ENCODE measurements around the gene FOXL2NB.

FOXL2NB gene

DNA sequence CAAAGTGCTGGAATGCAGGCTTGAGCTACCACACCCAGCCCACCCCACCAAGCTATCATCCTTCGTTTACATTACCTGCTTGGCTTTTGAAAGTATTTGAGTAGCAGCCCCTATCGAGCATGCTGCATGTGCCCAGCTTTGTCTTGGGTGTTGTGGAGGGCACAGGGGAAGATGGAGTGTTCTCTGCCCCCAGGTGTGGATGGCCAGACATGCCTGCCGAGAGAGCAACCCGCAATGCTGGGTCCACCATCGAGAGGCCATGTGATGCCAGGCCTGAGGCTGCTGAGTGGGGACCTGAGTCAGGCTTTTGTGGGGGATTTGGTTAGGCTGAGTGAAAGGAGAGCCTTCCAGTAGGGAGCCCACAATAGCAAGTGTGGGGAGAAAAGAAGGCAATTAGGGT lies 25.9 kb downstream of the FOXL2NB start:
- H3K27me3 ChIP-seq (ENCODE audit: insufficient read depth, low read length) = peaks cover 30% of the 10 kb centered on the region; the same call in 1 of the 2 replicates
- no peak overlapping the region for H3K27ac ChIP-seq (ENCODE audit: low read depth, low read length)
- no peaks in the 10 kb centered on the region for H3K36me3 ChIP-seq (ENCODE audit: insufficient read depth, low read length)
- H2AFZ ChIP-seq (ENCODE audit: low read length, unreplicated experiment) = no peak overlapping the region
- no peaks in the 10 kb centered on the region for H3K79me2 ChIP-seq (ENCODE audit: control insufficient read depth, insufficient read depth, low read length, unreplicated experiment)
- H3K4me3 ChIP-seq (ENCODE audit: low read depth, low read length) = no peak overlapping the region
- H3K4me1 ChIP-seq (ENCODE audit: control insufficient read depth, insufficient read depth, low read length, unreplicated experiment) = peaks cover 8% of the 10 kb centered on the region

- H3K4me1 ChIP-seq (ENCODE audit: control insufficient read depth, insufficient read depth, low read length, unreplicated experiment) = peaks cover 8% of the 10 kb centered on the region
- H3K79me2 ChIP-seq (ENCODE audit: control insufficient read depth, insufficient read depth, low read length, unreplicated experiment) = no peaks in the 10 kb centered on the region
- no peaks in the 10 kb centered on the region for H3K36me3 ChIP-seq (ENCODE audit: insufficient read depth, low read length)
- H3K27ac ChIP-seq (ENCODE audit: low read depth, low read length) = no peak overlapping the region
- H2AFZ ChIP-seq (ENCODE audit: low read length, unreplicated experiment) = no peak overlapping the region
- H3K27me3 ChIP-seq (ENCODE audit: insufficient read depth, low read length) = peaks cover 20% of the 10 kb centered on the region; the same call in 1 of the 2 replicates
- H3K4me3 ChIP-seq (ENCODE audit: low read depth, low read length) = no peak overlapping the region
Measured at GRCh38 chr3:138974462-138974861, 27.4 kb downstream of the FOXL2NB start.

GRCh38 chr3:138975351-138975750 lies 28.3 kb downstream of the FOXL2NB start:
- Histone ChIP-seq H3K4me1 (ENCODE audit: control insufficient read depth, insufficient read depth, low read length, unreplicated experiment) (peaks cover 8% of the 10 kb centered on the region), H3K27me3 (ENCODE audit: insufficient read depth, low read length) (peaks cover 15% of the 10 kb centered on the region; the same call in 1 of the 2 replicates), H3K79me2 (ENCODE audit: control insufficient read depth, insufficient read depth, low read length, unreplicated experiment) (no peaks in the 10 kb centered on the region)

GRCh38 chr3:138976047-138976446 lies 29.0 kb downstream of the FOXL2NB start:
- Histone ChIP-seq H3K27me3 (ENCODE audit: insufficient read depth, low read length) (peaks cover 10% of the 10 kb centered on the region; the same call in 1 of the 2 replicates), H2AFZ (ENCODE audit: low read length, unreplicated experiment) (no peak overlapping the region), H3K79me2 (ENCODE audit: control insufficient read depth, insufficient read depth, low read length, unreplicated experiment) (no peaks in the 10 kb centered on the region), H3K27ac (ENCODE audit: low read depth, low read length) (no peak overlapping the region), H3K4me1 (ENCODE audit: control insufficient read depth, insufficient read depth, low read length, unreplicated experiment) (peaks cover 8% of the 10 kb centered on the region), H3K36me3 (ENCODE audit: insufficient read depth, low read length) (no peaks in the 10 kb centered on the region), H3K4me3 (ENCODE audit: low read depth, low read length) (no peak overlapping the region)

More at GRCh38 chr3:138975351-138975750, 28.3 kb downstream of the FOXL2NB start:
- Histone ChIP-seq H3K27ac (ENCODE audit: low read depth, low read length) (no peak overlapping the region), H2AFZ (ENCODE audit: low read length, unreplicated experiment) (no peak overlapping the region), H3K36me3 (ENCODE audit: insufficient read depth, low read length) (no peaks in the 10 kb centered on the region), H3K4me3 (ENCODE audit: low read depth, low read length) (no peak overlapping the region)

DNA sequence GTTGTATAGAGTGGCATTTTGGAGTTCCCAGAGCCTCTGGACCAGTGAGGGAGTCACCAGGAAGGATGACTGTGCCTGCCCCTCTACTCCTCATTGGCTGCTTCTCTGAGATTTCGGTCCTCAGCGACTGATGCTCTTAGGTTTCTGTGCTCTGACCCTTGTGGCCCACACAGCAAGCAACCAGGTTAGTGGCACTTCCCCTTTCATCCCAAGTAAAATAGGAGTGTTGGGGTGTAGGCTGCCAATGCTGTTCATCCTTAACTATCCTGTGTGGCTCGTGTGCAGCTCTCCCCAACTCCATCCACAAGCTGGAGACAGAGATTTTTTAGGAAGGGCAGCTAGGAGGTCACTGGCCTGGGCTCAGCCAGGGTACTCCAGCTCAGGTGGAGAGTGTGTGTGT lies 37.8 kb downstream of the FOXL2NB start:
- Histone ChIP-seq H3K4me1 (ENCODE audit: control insufficient read depth, insufficient read depth, low read length, unreplicated experiment) (no peaks in the 10 kb centered on the region), H3K79me2 (ENCODE audit: control insufficient read depth, insufficient read depth, low read length, unreplicated experiment) (no peaks in the 10 kb centered on the region), H2AFZ (ENCODE audit: low read length, unreplicated experiment) (no peak overlapping the region), H3K27ac (ENCODE audit: low read depth, low read length) (no peak overlapping the region), H3K36me3 (ENCODE audit: insufficient read depth, low read length) (no peaks in the 10 kb centered on the region), H3K27me3 (ENCODE audit: insufficient read depth, low read length) (peaks cover 48% of the 10 kb centered on the region), H3K4me3 (ENCODE audit: low read depth, low read length) (no peak overlapping the region)

GRCh38 chr3:138985932-138986331 lies 38.9 kb downstream of the FOXL2NB start:
- peaks cover 52% of the 10 kb centered on the region for H3K27me3 ChIP-seq (ENCODE audit: insufficient read depth, low read length)
- H3K4me3 ChIP-seq (ENCODE audit: low read depth, low read length) = no peak overlapping the region
- no peaks in the 10 kb centered on the region for H3K36me3 ChIP-seq (ENCODE audit: insufficient read depth, low read length)
- no peaks in the 10 kb centered on the region for H3K4me1 ChIP-seq (ENCODE audit: control insufficient read depth, insufficient read depth, low read length, unreplicated experiment)
- no peak overlapping the region for H3K27ac ChIP-seq (ENCODE audit: low read depth, low read length)
- no peak overlapping the region for H2AFZ ChIP-seq (ENCODE audit: low read length, unreplicated experiment)
- no peaks in the 10 kb centered on the region for H3K79me2 ChIP-seq (ENCODE audit: control insufficient read depth, insufficient read depth, low read length, unreplicated experiment)

DNA sequence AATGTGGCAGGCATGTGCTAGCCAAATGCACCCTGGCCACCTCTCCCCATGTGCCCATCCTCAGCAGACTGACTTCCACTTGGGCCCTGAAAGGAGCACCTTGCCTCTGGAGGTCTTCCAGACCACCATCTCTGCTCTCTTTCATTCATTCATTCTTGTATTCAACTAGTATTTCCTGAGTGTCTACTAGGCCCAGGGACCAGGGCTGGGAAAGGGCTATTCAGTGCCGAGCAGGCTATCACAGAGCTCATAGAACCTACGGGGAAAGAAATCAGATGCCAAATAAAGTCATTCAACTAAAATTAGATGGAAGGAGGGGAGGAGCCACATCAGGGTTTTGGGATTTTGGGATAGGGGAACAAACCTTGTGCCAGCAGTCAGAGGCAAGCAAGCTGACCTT lies 40.2 kb downstream of the FOXL2NB start:
- Histone ChIP-seq H3K4me1 (ENCODE audit: control insufficient read depth, insufficient read depth, low read length, unreplicated experiment) (no peaks in the 10 kb centered on the region), H3K4me3 (ENCODE audit: low read depth, low read length) (no peak overlapping the region), H3K27ac (ENCODE audit: low read depth, low read length) (no peak overlapping the region), H3K36me3 (ENCODE audit: insufficient read depth, low read length) (no peaks in the 10 kb centered on the region), H3K79me2 (ENCODE audit: control insufficient read depth, insufficient read depth, low read length, unreplicated experiment) (no peaks in the 10 kb centered on the region), H3K27me3 (ENCODE audit: insufficient read depth, low read length) (peaks cover 52% of the 10 kb centered on the region), H2AFZ (ENCODE audit: low read length, unreplicated experiment) (no peak overlapping the region)

DNA sequence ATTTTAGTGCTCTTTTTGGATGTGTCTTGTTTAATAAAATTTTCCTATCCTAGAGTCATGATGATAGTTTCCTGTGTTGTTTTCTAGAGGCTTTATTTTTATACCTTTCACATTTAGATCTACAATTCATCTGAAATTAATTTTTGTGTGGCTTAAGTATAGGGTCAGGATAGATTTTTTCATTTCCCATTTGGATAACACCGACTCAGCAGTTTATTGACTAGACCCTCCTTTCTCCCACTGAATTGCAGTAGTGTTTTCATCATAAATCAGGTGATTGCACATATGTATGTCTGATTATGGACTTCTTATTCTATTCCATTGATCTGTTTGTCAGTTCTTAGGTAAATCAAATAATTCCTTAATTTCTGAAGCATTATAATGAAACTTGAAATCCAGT lies 48.7 kb downstream of the FOXL2NB start:
- H3K4me3 ChIP-seq (ENCODE audit: low read depth, low read length) = no peak overlapping the region
- H3K79me2 ChIP-seq (ENCODE audit: control insufficient read depth, insufficient read depth, low read length, unreplicated experiment) = no peaks in the 10 kb centered on the region
- H2AFZ ChIP-seq (ENCODE audit: low read length, unreplicated experiment) = no peak overlapping the region
- peaks cover 79% of the 10 kb centered on the region for H3K27me3 ChIP-seq (ENCODE audit: insufficient read depth, low read length)
- no peaks in the 10 kb centered on the region for H3K4me1 ChIP-seq (ENCODE audit: control insufficient read depth, insufficient read depth, low read length, unreplicated experiment)
- H3K27ac ChIP-seq (ENCODE audit: low read depth, low read length) = no peak overlapping the region
- no peaks in the 10 kb centered on the region for H3K36me3 ChIP-seq (ENCODE audit: insufficient read depth, low read length)

All from ACC112 (cell line).